GM19351 (cell line): Measurements from ENCODE around the gene MMP23B.
A peak's percentile ranks its signal among the peaks of the same experiment; 100 is the strongest.
"Not testable (repeated sequence)": the region's sequence is repeated elsewhere in the genome, so short reads cannot be mapped to it uniquely, and the experiment has no call there.

Experiments
- ATAC-seq: cut with Tn5 transposase; IDR thresholded peaks from one replicate; pipeline ENCODE4 v1.9.1; 2021; ENCODE audit warnings: mild to moderate bottlenecking, moderate library complexity; ENCODE audit not compliant: unreplicated experiment

Gene MMP23B

GRCh38 chr1:1664318-1664717 is 32.3 kb downstream of the MMP23B start:
- ATAC-seq: not testable (repeated sequence)

GRCh38 chr1:1664941-1665814 is 33.2 kb downstream of the MMP23B start:
- ATAC-seq: no peak

GRCh38 chr1:1665815-1666251 is 33.9 kb downstream of the MMP23B start:
- no peak for ATAC-seq

- no peak for ATAC-seq
These were observed 34.6 kb downstream of the MMP23B start for GRCh38 chr1:1666526-1666925.

- ATAC-seq: no peak
These were observed 37.8 kb downstream of the MMP23B start for GRCh38 chr1:1669468-1670440.

- ATAC-seq: no peak
These were observed 38.9 kb downstream of the MMP23B start for GRCh38 chr1:1670866-1671265.

GRCh38 chr1:1671365-1672119 is 39.6 kb downstream of the MMP23B start:
- ATAC-seq: no peak

GRCh38 chr1:1672181-1672965 is 40.4 kb downstream of the MMP23B start:
- no peak for ATAC-seq

- not testable (repeated sequence) for ATAC-seq
These were observed 42.8 kb downstream of the MMP23B start for GRCh38 chr1:1674806-1675205.

GRCh38 chr1:1675218-1675617 is 43.2 kb downstream of the MMP23B start:
- ATAC-seq: not testable (repeated sequence)

- not testable (repeated sequence) for ATAC-seq
These were observed 44.1 kb downstream of the MMP23B start for GRCh38 chr1:1676087-1676486.

GRCh38 chr1:1677718-1678580 is 46.0 kb downstream of the MMP23B start:
- peak; percentile 61 for ATAC-seq

GRCh38 chr1:1678581-1679380 is 46.8 kb downstream of the MMP23B start:
- peak; percentile 35 for ATAC-seq

- no peak for ATAC-seq
These were observed 48.3 kb downstream of the MMP23B start for GRCh38 chr1:1680031-1680911.

GRCh38 chr1:1680912-1681273 is 48.9 kb downstream of the MMP23B start:
- no peak for ATAC-seq

GRCh38 chr1:1683104-1683905 is 51.3 kb downstream of the MMP23B start:
- no peak for ATAC-seq
